Measurements from ENCODE around the gene CORO7. TPM values are rescaled to one million over a fixed set of nuclear protein-coding genes. Genes with fewer than 3 reads are reported as not detected.

Gene CORO7
- total RNA-seq, 1 experiment from 2014 or later: 51.0 TPM

DNA sequence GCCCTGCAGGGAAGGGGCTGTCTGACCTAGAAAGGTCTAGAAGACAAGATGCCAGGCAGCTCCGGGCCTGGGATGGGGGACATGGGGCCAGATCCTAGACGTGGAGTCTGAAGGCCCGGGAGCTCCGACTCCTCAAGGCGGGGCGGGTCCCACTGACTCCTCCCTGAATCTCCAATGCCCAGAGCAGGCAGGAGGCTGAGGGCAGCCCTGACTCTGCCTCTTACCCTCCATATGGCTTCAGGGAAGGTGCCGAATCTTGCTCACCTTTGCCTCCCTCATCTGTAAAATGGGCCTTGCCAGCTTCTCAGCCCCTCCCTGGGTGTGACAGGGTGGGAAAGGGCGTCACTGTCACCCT is 30.0 kb downstream of the CORO7 start:
- CTCF ChIA-PET: interaction anchor here (0.5 kb wide), 1 partner anchor 111 kb away, joined by 4 read pairs; no protein-coding TSS in a partner anchor
- DNase-seq: no peak
- intact Hi-C loops (cut with micrococcal nuclease; ENCODE audit: unreplicated experiment): no loop called here
- TF ChIP-seq, protein P1, sequence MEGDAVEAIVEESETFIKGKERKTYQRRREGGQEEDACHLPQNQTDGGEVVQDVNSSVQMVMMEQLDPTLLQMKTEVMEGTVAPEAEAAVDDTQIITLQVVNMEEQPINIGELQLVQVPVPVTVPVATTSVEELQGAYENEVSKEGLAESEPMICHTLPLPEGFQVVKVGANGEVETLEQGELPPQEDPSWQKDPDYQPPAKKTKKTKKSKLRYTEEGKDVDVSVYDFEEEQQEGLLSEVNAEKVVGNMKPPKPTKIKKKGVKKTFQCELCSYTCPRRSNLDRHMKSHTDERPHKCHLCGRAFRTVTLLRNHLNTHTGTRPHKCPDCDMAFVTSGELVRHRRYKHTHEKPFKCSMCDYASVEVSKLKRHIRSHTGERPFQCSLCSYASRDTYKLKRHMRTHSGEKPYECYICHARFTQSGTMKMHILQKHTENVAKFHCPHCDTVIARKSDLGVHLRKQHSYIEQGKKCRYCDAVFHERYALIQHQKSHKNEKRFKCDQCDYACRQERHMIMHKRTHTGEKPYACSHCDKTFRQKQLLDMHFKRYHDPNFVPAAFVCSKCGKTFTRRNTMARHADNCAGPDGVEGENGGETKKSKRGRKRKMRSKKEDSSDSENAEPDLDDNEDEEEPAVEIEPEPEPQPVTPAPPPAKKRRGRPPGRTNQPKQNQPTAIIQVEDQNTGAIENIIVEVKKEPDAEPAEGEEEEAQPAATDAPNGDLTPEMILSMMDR (IDR thresholded peaks at IDR 0.05; ENCODE audit: unreplicated experiment): no peak
- no peak overlapping the region for H3K4me3 Mint-ChIP-seq (ENCODE audit: low read depth, unreplicated experiment)
- H3K4me1 Mint-ChIP-seq (ENCODE audit: low read depth, unreplicated experiment): no peaks in the 10 kb centered on the region
- no peaks in the 10 kb centered on the region for H3K27me3 Mint-ChIP-seq (ENCODE audit: unreplicated experiment)
- BruUV-seq (replicated peaks): no TSS peak
- no peaks in the 10 kb centered on the region for H3K9me3 Mint-ChIP-seq (ENCODE audit: low read depth, unreplicated experiment)
- H3K36me3 Mint-ChIP-seq (ENCODE audit: insufficient read depth, unreplicated experiment): peaks cover 60% of the 10 kb centered on the region
- H3K27ac Mint-ChIP-seq (ENCODE audit: unreplicated experiment): peak overlapping the region; percentile 50

DNA sequence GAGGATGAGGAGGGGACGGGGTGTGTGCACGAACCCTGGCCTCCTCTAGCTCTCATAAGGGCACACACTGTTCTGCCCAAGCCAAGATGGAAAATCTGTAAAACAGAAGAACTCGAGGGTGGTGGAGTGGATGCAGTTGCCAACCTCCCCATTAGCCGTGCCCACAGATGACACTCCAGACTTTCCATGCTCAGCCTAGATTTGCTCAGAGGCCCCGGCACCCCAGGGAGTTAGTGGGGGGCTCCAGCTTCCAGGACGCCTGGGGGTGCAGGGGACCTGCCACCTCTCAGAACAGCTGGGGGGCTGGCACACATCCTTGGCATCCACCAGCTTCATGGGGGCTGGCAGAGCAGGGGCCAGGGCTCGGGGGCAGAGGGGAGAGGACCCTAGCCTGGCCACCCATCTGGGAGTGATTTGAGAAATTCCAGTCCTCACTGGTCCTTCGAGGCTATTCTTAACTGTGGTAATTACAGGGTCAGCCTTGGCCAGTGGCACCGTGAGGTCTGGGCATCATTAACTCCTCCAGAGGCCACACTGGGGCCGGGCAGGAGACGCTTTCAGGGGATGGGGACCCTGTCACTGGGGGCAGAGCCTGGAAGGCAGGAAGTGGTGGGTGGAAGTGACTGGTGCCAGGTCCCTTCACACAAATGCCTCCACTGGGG is 30.5 kb downstream of the CORO7 start:
- H3K27ac Mint-ChIP-seq (ENCODE audit: unreplicated experiment): peak overlapping the region; percentile 50
- H3K4me1 Mint-ChIP-seq (ENCODE audit: low read depth, unreplicated experiment): no peaks in the 10 kb centered on the region
- TF ChIP-seq, protein P1 (IDR thresholded peaks at IDR 0.05; ENCODE audit: unreplicated experiment): no peak
- no peaks in the 10 kb centered on the region for H3K9me3 Mint-ChIP-seq (ENCODE audit: low read depth, unreplicated experiment)
- no peaks in the 10 kb centered on the region for H3K27me3 Mint-ChIP-seq (ENCODE audit: unreplicated experiment)
- H3K36me3 Mint-ChIP-seq (ENCODE audit: insufficient read depth, unreplicated experiment): peaks cover 60% of the 10 kb centered on the region
- no TSS peak for BruUV-seq (replicated peaks)
- no peak for DNase-seq
- CTCF ChIA-PET: interaction anchor here (0.5 kb wide), 1 partner anchor 110 kb away, joined by 4 read pairs; no protein-coding TSS in a partner anchor
- H3K4me3 Mint-ChIP-seq (ENCODE audit: low read depth, unreplicated experiment): no peak overlapping the region
- intact Hi-C loops (cut with micrococcal nuclease; ENCODE audit: unreplicated experiment): no loop called here

DNA sequence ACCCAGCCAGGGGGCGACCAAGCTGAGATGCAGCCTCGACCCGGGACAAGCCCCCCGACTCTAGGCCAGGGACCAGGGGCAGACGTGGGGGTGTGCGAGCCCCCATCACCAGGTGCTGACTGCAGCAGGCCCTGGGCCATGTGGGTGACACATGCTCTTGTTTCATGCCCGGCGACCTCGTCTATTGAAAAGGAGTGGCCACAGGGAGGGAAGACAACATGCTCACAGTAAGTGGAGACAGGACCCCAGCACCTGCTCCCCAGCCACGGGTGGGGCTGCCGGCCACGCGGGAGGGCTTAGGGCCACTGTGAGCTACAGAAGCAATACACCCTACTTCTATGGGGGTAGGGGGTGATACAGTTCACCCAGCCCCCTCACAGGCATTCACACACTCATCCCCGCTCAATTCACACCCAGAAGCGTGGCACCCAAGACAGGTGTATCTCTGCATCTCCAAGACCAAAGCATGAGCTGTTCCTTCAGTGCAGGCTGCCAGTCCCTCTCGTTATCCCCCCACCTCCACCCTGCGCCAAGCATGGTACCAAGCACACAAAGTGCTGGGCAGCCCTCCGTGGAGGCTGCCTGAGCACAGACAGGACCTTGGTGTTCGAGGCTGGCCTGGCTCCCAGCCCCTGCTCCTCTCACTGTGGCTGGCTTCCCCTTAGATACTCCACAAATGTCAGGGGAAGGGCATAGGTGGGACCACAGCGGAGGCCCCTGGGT is 31.2 kb downstream of the CORO7 start:
- DNase-seq: no peak
- Mint-ChIP-seq H3K36me3 (ENCODE audit: insufficient read depth, unreplicated experiment) (peaks cover 66% of the 10 kb centered on the region), H3K4me3 (ENCODE audit: low read depth, unreplicated experiment) (no peak overlapping the region), H3K9me3 (ENCODE audit: low read depth, unreplicated experiment) (no peaks in the 10 kb centered on the region), H3K27me3 (ENCODE audit: unreplicated experiment) (no peaks in the 10 kb centered on the region), H3K27ac (ENCODE audit: unreplicated experiment) (peak overlapping the region; percentile 50), H3K4me1 (ENCODE audit: low read depth, unreplicated experiment) (no peaks in the 10 kb centered on the region)
- no TSS peak for BruUV-seq (replicated peaks)
- TF ChIP-seq, protein P1 (IDR thresholded peaks at IDR 0.05; ENCODE audit: unreplicated experiment): no peak
- CTCF ChIA-PET: no interaction called here
- intact Hi-C loops (cut with micrococcal nuclease; ENCODE audit: unreplicated experiment): no loop called here

DNA sequence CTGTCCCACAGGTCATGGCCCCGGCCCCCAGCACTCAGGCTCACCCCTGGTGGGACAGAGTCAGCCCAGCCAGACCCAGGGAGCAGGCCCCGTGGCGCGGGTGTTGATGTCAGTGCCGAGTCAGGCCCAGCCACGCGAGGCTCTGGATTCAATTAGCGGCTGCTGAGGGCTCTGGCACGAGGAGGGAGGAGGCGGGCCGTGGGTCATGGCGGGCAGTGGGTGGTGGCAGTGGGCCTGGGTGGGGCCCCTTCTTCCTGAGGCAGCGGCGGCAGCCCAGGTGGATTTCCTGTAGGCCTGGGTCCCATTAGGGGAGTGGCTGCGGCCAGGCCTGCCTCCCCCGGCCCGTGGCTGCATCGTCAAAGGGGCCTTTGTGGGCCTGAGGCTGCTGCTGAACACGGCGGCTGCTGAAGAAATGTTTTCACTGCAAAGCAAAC is 31.9 kb downstream of the CORO7 start:
- Mint-ChIP-seq H3K36me3 (ENCODE audit: insufficient read depth, unreplicated experiment) (peaks cover 72% of the 10 kb centered on the region), H3K27ac (ENCODE audit: unreplicated experiment) (no peak overlapping the region), H3K9me3 (ENCODE audit: low read depth, unreplicated experiment) (no peaks in the 10 kb centered on the region), H3K4me3 (ENCODE audit: low read depth, unreplicated experiment) (no peak overlapping the region), H3K4me1 (ENCODE audit: low read depth, unreplicated experiment) (no peaks in the 10 kb centered on the region), H3K27me3 (ENCODE audit: unreplicated experiment) (no peaks in the 10 kb centered on the region)
- intact Hi-C loops (cut with micrococcal nuclease; ENCODE audit: unreplicated experiment): no loop called here
- BruUV-seq (replicated peaks): no TSS peak
- no peak for DNase-seq
- CTCF ChIA-PET: no interaction called here
- TF ChIP-seq, protein P1 (IDR thresholded peaks at IDR 0.05; ENCODE audit: unreplicated experiment): no peak

Data from Calu3 (cell line).